OCI-LY7 (cell line): ENCODE results near the gene ATP1A2.

ENCODE experiments used
- EZH2phosphoT487 ChIP-seq: fragments of 200-600 bp; sonication (generic); IDR thresholded peaks from 2 replicates; pipeline ENCODE4 v1.6.1; 2018; ENCODE audit warnings: low read depth, borderline replicate concordance, mild to moderate bottlenecking, mixed run types, antibody characterized with exemption, low read length, moderate library complexity, mixed read lengths
- TF ChIP-seq, protein P1 (sequence below): fragments of 200-600 bp; sonication (generic); conservative IDR thresholded peaks from 2 replicates; pipeline ENCODE4 v1.5.1; 2014; ENCODE audit warnings: mild to moderate bottlenecking, antibody characterized with exemption, low read length, moderate library complexity, mixed read lengths

DNA sequence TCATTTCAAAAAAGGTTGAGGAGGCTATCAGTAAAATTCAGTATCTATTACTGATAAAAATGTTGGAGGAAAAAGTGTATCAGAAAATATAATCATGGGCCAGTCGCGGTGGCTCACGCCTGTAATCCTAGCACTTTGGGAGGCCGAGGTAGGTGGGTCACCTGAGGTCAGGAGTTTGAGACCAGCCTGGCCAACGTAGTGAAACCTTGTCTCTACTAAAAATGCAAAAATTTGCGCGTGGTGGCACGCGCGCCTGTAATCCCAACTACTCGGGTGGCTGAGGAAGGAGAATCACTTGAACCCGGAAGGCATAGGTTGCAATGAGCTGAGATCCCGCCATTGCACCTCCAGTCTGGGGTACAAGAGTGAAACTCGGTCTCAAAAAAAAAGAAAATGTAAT is 30.5 kb downstream of the ATP1A2 start:
- TF ChIP-seq, protein P1, sequence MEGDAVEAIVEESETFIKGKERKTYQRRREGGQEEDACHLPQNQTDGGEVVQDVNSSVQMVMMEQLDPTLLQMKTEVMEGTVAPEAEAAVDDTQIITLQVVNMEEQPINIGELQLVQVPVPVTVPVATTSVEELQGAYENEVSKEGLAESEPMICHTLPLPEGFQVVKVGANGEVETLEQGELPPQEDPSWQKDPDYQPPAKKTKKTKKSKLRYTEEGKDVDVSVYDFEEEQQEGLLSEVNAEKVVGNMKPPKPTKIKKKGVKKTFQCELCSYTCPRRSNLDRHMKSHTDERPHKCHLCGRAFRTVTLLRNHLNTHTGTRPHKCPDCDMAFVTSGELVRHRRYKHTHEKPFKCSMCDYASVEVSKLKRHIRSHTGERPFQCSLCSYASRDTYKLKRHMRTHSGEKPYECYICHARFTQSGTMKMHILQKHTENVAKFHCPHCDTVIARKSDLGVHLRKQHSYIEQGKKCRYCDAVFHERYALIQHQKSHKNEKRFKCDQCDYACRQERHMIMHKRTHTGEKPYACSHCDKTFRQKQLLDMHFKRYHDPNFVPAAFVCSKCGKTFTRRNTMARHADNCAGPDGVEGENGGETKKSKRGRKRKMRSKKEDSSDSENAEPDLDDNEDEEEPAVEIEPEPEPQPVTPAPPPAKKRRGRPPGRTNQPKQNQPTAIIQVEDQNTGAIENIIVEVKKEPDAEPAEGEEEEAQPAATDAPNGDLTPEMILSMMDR, result no peak
- no peak for TF ChIP-seq EZH2phosphoT487
